HFFc6 (cell line): Measurements from ENCODE around the gene GCK. TPM values are rescaled to one million over a fixed set of nuclear protein-coding genes. Genes with fewer than 3 reads are reported as not detected.

Experiments used
- DNase-seq: peaks from one replicate; pipeline ENCODE4 v3.0.0-alpha.2; 2018
- H3K27ac Mint-ChIP-seq: 2 replicates; pipeline ENCODE4 v1.8.0; 2020; ENCODE audit warnings: mild to moderate bottlenecking, mixed read lengths
- H3K27me3 Mint-ChIP-seq: 2 replicates; pipeline ENCODE4 v1.8.0; 2021; ENCODE audit warnings: mild to moderate bottlenecking, moderate library complexity, mixed read lengths; ENCODE audit not compliant: insufficient read depth
- H3K36me3 Mint-ChIP-seq: 2 replicates; pipeline ENCODE4 v1.8.0; 2021; ENCODE audit warnings: low read depth, mixed read lengths
- H3K4me1 Mint-ChIP-seq: 2 replicates; pipeline ENCODE4 v1.8.0; 2020; ENCODE audit warnings: low read depth, mixed read lengths
- H3K4me3 Mint-ChIP-seq: 2 replicates; pipeline ENCODE4 v1.8.0; 2020; ENCODE audit warnings: mild to moderate bottlenecking, moderate library complexity, mixed read lengths
- H3K9me3 Mint-ChIP-seq: 2 replicates; pipeline ENCODE4 v1.8.0; 2020; ENCODE audit warnings: mild to moderate bottlenecking, mixed read lengths
- total RNA-seq, 6 experiments: library from RNA; stranded (reverse); fragmentation: NEBNext Ultra II Directional; extraction: Animal tissue kit (Norgen Biotek cat#: 25700); gene quantifications; 2 replicates in 1 of 6; 3 replicates in 5 of 6; pipeline ENCODE4 v1.2.3, GENCODE V29; 2021
- TF ChIP-seq, protein P1 (sequence below): fragments of 200-600 bp; sonication (generic); IDR thresholded peaks from 2 replicates; pipeline ENCODE4 v1.5.0; 2021; ENCODE audit warnings: antibody characterized with exemption, mild to moderate bottlenecking

Gene GCK
- total RNA-seq, 6 experiments from 2014 or later: 0.11 to 0.26 (median 0.17) TPM; not detected in 2

DNA sequence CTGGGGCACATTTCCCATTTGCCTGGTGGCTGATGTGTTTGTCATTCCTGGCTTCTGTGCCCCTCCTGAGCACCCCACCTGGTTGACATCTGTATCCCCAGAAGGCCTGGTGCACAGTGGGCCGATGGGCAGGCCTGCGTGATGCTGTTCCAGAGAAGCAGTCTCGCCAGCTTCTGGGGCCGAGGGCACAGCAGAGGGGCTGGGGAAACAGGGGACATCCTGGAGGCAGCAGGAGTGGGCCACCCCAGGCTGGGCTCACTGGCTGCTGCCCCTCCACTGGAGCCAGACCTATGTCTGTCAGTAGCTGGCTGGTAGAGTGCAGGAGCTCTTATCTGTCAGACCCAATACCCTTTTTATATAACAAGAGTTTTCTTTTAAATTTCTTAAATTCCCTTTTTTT lies 47.2 kb downstream of the GCK start:
- Mint-ChIP-seq H3K4me1 (peaks cover 7% of the 10 kb centered on the region; the same call in 1 of the 2 replicates), H3K9me3 (no peaks in the 10 kb centered on the region), H3K4me3 (no peak overlapping the region), H3K27me3 (peaks cover 5% of the 10 kb centered on the region), H3K36me3 (no peaks in the 10 kb centered on the region), H3K27ac (no peak overlapping the region)
- DNase-seq: no peak
- TF ChIP-seq, protein P1, sequence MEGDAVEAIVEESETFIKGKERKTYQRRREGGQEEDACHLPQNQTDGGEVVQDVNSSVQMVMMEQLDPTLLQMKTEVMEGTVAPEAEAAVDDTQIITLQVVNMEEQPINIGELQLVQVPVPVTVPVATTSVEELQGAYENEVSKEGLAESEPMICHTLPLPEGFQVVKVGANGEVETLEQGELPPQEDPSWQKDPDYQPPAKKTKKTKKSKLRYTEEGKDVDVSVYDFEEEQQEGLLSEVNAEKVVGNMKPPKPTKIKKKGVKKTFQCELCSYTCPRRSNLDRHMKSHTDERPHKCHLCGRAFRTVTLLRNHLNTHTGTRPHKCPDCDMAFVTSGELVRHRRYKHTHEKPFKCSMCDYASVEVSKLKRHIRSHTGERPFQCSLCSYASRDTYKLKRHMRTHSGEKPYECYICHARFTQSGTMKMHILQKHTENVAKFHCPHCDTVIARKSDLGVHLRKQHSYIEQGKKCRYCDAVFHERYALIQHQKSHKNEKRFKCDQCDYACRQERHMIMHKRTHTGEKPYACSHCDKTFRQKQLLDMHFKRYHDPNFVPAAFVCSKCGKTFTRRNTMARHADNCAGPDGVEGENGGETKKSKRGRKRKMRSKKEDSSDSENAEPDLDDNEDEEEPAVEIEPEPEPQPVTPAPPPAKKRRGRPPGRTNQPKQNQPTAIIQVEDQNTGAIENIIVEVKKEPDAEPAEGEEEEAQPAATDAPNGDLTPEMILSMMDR: no peak

GRCh38 chr7:44141221-44141850 lies 47.9 kb downstream of the GCK start, which contains the start of gene MYL7:
Gene MYL7, minus strand, starts transcription at chr7:44141332. Its CDS starts 27 bp downstream, at chr7:44141305.
- H3K9me3 Mint-ChIP-seq: no peaks in the 10 kb centered on the region
- TF ChIP-seq, protein P1: no peak
- H3K4me1 Mint-ChIP-seq: peaks cover 11% of the 10 kb centered on the region
- peaks cover 5% of the 10 kb centered on the region for H3K27me3 Mint-ChIP-seq
- DNase-seq: no peak
- H3K4me3 Mint-ChIP-seq: no peak within 1 kb of the TSS
- H3K36me3 Mint-ChIP-seq: no peaks in the 10 kb centered on the region
- H3K27ac Mint-ChIP-seq: no peak within 1 kb of the TSS

- Mint-ChIP-seq H3K27me3 (peaks cover 5% of the 10 kb centered on the region), H3K27ac (no peak overlapping the region), H3K36me3 (no peaks in the 10 kb centered on the region), H3K4me3 (no peak overlapping the region), H3K4me1 (peaks cover 13% of the 10 kb centered on the region), H3K9me3 (no peaks in the 10 kb centered on the region)
- TF ChIP-seq, protein P1: no peak
- no peak for DNase-seq
These were observed 48.9 kb downstream of the GCK start for GRCh38 chr7:44140341-44140740.

- no peak overlapping the region for H3K4me3 Mint-ChIP-seq
- H3K9me3 Mint-ChIP-seq: no peaks in the 10 kb centered on the region
- no peak for DNase-seq
- peaks cover 13% of the 10 kb centered on the region for H3K4me1 Mint-ChIP-seq
- TF ChIP-seq, protein P1: no peak
- H3K27me3 Mint-ChIP-seq: peaks cover 5% of the 10 kb centered on the region
- H3K27ac Mint-ChIP-seq: no peak overlapping the region
- no peaks in the 10 kb centered on the region for H3K36me3 Mint-ChIP-seq
These were observed 49.8 kb downstream of the GCK start for GRCh38 chr7:44139311-44140010.

DNA sequence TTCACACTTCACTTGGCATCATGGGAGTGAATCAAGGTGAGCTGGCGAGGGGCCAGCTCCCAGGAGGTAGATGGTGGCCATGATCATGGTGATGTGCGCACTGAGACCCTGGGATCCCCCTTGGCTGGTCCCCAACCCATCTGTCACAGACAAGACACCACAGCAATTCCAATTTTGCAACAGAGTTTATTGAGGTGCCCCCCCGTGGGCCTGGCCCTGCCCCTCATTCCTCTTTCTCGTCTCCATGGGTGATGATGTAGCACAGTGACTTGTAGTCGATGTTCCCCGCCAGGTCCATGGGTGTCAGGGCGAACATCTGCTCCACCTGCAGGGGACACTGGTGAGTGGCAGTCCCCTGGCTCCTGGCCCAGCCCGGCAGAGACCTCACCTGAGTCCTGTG lies 50.5 kb downstream of the GCK start:
- Mint-ChIP-seq H3K9me3 (no peaks in the 10 kb centered on the region), H3K27ac (no peak overlapping the region), H3K4me1 (peaks cover 12% of the 10 kb centered on the region), H3K4me3 (no peak overlapping the region), H3K36me3 (no peaks in the 10 kb centered on the region), H3K27me3 (peaks cover 5% of the 10 kb centered on the region)
- no peak for DNase-seq
- TF ChIP-seq, protein P1: peak; percentile 17; the same call in 1 of the 2 replicates
